Stimulated activated CD4-positive, alpha-beta T cell treated with anti-CD3 and anti-CD28 coated beads, Interleukin-1b, Interleukin-23, amount 100 ng/mL, for 4 hours (primary cell): Measurements from ENCODE around the gene CACNA1H.
"Not testable (repeated sequence)": the region's sequence is repeated elsewhere in the genome, so short reads cannot be mapped to it uniquely, and the experiment has no call there.

Experiments
- DNase-seq, 2 donors: peaks; one replicate each; pipeline ENCODE4 v3.0.0-alpha.2; 2020; ENCODE audit warnings: low read depth in 2 of 2

CACNA1H gene

DNA sequence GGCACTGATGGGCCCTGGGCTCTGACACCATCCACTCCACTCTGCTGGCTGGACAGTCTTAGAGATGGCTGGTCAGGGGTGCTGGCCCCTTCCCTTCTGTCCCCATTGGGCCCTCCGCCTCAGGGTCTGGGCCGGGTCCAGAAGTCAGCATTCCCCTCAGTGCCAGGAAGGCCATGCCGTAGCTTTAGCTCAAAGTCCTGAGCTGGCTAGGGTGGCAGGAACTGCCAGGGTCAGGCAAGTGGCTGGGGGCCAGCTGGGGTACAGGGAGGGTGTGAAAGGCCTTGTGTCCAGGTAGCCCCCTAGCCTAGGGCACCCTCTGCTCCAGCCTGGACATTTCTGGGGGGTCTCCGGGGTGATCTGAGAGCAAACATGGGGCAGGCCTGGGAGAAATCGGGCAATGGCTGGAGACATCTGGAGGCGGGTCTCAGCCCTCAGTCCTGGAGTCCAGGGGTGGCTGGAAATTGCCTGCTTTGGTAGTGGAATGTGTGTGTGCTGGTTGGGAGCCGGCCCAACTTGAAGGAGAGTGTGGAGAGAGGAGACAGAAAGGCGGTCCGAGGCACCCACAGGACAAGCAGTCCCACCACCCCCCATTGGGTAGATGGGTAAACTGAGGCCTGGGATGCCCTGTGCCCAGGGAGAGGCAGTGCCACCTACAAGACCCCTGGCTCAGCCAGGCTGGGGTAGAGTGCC lies 39.6 kb downstream of the CACNA1H start:
- DNase-seq, result no peak

DNA sequence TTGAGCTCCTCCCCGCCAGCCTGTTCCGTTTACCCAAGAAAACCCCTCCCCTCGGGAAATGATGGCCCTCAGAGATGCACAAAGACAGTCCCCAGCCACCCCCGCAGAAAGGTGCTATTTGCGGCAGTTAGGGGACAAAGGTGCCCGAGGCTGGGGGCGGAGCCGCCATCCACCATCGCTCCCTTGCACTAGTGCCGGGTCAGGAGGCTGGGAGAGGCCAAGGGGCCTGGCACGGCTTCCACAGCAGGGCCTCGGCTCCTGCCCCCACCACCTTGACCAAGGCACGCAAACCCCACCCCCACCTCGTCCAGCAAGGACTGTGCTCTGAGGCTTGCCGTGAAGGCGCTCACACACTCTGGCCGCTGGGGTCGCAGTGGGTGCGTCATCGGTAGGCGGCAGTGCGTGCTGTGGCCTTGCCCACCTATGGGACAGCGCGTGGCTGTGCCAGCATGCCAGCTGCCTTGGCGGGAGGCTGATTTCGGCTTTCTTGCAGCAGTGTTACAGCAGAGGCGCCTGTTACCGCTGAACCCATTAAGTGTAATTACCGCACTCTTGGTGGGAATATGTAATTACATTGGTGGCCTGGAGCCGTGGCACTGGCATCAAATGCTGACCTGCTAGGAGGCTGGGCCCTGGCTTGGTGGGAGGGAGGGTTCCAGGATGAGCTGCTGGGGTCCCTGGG lies 40.4 kb downstream of the CACNA1H start:
- no peak for DNase-seq

DNA sequence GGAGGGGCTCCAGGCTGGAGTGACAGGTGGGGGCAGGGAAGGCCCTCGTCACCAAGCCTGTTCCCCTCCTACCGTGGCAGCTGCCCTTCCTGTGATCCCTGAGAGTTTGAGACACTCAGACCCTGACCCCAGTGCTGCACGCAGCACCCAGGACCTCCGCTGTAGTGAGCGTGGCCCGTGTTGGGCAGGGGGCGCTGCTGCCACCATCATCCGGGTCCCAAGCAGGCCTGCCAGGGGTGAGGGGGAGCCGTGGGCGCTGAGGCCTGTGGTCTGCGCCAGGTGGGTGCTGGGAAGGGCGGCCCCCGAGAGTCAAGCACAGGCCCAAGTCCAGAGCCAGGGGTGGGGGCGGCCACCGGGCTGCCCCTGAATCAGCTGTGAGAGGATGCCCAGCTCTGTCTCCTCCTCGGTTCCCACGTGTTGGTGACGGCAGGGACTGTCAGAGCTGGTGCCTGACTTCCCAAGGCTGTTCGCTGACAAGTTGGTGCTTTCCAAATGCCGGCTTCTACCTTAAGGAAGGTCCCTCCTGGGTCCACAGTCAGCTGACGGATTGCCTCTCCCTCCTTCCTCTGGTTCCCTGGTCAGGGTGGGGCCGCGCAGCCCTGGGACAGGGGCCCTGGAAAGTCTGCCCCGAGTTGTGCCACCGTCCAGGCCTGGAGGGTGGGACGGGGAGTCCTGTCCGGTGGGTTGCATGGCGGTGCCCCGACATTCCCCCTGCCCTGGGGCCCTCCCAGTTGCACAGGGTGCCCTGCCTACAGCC lies 41.1 kb downstream of the CACNA1H start:
- no peak for DNase-seq

DNA sequence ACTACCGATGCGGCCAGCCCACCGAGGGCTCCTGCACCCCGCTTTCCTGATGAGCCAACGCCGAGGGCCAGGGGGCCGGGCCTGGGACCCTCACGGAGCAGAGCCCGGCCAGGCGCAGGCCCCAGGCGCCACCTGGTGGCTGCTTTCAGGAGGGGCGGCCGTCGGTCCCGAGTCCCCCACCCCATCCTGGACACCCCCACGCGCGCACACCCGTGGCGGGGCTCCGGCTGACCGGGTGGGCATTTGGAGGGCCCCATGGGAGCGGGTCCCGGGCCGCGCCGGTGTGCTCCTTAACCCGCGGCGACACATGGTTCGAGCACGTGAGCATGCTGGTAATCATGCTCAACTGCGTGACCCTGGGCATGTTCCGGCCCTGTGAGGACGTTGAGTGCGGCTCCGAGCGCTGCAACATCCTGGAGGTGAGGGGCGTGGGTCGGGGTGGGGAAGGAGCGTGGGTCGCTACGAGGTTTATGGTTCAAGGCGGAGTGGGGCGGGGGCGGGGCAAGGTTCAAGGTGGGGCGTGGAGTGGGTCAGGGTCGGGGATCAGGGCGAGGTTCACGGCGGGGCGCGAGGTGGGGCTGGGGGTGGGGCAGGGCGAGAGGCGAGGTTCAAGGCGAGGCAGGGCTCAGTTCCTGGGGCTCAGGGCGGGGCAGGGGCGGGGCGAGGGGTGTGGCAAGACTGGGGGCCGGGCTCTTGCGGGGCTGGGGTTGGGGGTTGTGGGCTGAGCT lies 41.9 kb downstream of the CACNA1H start:
- peak; percentile 10 to 31 for DNase-seq

DNA sequence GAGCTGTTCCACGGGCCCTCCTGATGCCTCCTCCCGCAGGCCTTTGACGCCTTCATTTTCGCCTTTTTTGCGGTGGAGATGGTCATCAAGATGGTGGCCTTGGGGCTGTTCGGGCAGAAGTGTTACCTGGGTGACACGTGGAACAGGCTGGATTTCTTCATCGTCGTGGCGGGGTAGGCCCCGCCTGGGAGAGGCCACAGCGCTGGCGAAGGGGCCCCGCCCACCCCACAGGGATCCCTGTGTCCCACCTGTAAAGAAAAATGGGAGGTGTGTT lies 42.4 kb downstream of the CACNA1H start:
- DNase-seq, result no peak

DNA sequence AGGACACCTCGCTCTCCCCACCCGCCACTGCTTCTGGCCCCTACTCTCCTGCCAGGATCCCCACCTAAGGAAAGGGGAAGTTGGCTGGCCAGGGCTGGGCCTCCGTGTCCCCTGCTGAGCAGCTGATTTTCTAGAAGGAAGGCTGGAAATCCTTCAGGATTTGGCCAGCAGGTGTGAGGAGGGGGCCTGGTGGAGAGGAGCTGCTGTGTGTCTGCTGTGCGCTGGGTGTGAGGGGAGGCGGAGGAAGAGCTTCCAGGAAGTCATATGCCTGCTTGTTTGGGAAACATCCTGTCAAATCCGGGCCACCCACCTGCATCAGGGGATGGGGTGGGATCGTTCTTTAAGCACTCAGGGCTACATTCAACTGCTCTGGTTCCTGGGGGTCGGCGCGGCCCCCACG lies 43.6 kb downstream of the CACNA1H start:
- no peak for DNase-seq

DNA sequence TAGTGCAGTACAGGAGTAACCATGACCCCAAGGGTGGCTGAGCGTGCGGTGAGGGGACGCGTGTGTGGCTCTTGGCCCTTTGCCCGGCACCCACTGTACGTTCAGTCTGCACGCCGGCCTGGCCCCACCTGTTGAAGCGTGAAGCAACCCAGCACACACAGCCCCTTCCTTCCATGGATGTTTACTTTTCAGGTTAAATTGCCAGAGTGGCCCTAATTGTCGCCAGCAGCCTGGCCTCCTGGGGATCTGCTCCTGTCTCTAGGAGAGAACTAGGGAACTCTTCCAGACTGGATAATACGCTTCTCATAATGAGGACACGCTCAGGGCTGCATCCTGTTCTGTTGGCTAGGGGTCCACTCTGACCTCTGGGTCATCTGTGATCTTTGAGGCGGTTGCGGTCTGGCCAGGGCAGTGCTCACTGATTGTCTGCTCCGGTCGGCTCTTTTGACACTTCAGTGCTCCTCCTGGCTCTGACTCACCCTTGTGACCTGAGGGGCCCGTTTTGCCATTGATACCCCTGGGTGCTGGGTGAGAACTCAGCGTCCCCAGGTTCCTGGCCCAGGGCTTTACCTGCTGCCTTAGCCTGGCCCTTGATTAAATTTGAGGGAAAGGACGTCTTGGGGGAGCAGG lies 44.4 kb downstream of the CACNA1H start:
- no peak for DNase-seq

DNA sequence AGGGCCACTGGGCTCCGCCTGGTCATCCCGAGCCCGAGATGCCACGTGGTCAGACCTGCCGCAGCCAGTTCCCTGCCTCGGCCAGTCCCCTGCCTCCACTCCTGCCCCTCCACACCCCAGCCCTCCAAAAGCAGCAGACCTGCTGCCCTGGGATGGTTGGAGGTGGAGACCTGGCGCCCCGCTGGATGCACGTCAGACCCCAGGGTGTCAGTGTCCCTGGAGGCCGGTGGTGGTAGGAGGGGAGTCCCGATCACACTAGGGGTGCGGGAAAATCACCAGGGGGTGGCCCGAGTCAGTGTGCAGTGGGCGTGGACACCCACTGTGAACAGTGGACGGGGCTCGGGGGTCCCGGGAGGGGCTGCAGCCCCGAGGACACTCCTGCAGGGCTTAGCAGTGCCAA lies 45.3 kb downstream of the CACNA1H start:
- no peak for DNase-seq

DNA sequence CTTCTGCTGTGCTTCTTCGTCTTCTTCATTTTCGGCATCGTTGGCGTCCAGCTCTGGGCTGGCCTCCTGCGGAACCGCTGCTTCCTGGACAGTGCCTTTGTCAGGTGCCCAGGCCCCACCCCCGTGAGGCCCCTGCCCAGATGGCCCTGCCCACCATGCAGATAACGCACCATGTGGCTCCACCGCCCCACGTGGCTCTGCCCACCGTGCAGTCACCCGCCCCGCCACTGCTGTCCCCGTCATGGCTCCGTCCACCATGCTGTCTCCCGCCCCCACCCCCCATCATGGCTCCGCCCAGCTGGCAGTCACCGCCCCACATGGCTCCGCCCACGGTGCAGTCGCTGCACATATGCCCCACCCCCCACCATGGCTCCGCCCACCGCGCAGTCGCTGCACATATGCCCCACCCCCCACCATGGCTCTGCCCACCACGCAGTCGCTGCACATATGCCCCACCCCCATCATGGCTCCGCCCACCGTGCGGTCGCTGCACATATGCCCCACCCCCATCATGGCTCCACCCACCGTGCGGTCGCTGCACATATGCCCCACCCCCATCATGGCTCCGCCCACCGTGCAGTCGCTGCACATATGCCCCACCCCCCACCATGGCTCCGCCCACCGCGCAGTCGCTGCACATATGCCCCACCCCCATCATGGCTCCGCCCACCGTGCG lies 45.9 kb downstream of the CACNA1H start:
- not testable (repeated sequence) for DNase-seq

DNA sequence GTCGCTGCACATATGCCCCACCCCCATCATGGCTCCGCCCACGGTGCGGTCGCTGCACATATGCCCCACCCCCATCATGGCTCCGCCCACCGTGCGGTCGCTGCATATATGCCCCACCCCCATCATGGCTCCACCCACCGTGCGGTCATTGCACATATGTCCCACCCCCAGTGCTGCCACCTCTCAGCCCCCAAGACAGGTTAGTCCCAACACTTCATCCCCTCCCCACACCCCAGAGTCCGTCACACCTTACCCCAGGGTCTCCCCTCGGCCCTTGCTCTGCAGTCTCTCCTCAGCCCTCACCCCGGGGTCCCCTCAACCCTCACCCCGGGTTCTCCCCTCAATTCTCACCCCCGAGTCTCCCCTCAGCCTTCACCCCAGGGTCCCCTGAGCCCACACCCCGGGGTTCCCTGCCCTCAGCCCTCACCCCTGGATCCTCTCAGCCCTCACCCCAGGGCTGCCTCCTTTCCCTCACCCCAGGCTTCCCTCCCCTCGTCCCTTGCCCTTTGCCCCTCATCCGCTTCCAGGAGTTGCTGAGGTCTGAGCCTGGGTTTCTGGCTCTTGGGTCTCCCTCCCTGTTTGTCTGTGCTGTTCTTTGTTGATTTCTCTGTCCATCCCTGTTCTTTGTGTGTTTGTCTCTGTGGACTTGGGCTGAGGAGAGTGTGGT lies 46.6 kb downstream of the CACNA1H start:
- DNase-seq, result no peak

DNA sequence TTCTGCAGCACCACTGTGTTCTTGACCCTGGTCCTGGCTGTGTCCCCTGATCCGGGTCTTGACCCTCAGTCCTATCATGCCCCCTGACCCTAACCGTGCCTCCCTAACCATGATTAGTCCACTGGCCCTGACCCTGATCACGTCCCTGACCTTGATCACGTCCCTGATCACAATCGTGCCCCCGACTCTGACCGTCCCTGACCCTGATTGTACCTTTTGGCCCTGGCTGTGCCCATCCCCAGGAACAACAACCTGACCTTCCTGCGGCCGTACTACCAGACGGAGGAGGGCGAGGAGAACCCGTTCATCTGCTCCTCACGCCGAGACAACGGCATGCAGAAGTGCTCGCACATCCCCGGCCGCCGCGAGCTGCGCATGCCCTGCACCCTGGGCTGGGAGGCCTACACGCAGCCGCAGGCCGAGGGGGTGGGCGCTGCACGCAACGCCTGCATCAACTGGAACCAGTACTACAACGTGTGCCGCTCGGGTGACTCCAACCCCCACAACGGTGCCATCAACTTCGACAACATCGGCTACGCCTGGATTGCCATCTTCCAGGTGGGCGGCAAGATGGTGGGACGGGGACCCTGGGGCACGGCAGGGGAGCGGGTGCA lies 47.2 kb downstream of the CACNA1H start:
- DNase-seq, result no peak

DNA sequence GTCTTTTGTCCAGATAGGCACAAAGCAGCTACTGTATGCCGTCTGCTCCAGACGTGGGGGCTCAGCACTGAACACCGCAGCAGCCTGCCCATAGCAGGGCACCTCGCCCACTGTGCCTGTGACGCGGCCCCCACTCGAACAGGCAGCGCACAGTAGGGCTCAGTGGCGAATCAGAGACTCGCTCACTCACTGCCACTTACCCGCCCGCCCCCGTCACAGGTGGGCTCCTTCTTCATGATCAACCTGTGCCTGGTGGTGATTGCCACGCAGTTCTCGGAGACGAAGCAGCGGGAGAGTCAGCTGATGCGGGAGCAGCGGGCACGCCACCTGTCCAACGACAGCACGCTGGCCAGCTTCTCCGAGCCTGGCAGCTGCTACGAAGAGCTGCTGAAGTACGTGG lies 48.5 kb downstream of the CACNA1H start:
- no peak for DNase-seq

DNA sequence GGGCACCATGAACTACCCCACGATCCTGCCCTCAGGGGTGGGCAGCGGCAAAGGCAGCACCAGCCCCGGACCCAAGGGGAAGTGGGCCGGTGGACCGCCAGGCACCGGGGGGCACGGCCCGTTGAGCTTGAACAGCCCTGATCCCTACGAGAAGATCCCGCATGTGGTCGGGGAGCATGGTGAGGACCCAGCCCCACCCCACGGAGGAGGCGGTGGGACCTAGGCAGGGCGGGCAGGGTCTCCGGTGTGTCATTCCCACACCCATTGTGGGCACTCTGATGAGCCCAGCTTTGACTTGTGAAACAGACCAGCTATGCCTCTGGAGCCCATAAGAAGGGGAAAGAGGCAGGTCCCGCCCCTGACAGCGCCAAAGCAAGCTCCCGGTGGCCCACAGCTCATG lies 49.4 kb downstream of the CACNA1H start:
- DNase-seq, result no peak

DNA sequence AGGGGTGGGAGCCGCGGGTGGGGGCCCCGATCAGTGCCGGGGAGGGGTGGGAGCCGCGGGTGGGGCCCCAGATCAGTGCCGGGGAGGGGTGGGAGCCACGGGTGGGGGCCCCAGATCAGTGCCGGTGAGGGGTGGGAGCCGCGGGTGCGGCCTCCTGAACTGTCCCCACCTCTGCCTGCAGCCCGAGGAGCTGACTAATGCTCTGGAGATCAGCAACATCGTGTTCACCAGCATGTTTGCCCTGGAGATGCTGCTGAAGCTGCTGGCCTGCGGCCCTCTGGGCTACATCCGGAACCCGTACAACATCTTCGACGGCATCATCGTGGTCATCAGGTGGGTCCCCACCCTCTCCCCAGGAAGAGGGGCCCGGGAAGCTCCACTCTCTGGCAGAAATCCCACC lies 52.0 kb downstream of the CACNA1H start:
- DNase-seq, result no peak

DNA sequence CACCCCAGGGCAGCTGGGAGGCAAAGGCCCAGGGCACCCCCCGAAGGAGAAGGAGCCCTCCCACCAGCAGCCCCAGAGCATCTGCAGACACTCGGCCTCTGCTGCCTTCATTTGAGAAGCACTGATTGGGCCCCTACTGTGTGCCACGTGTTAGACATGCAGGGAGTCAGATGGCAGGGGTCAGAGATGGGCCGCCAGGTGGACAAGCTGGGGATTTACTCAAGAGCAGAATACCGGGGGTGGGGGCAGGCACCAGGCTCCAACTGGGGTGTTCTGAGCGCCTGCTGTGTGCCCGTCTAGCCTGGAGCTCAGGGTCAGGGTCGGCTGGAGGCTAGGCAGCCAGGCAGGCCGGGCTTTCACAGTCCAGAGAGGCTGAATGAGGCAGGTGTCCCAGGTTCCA lies 53.4 kb downstream of the CACNA1H start:
- DNase-seq, result no peak

DNA sequence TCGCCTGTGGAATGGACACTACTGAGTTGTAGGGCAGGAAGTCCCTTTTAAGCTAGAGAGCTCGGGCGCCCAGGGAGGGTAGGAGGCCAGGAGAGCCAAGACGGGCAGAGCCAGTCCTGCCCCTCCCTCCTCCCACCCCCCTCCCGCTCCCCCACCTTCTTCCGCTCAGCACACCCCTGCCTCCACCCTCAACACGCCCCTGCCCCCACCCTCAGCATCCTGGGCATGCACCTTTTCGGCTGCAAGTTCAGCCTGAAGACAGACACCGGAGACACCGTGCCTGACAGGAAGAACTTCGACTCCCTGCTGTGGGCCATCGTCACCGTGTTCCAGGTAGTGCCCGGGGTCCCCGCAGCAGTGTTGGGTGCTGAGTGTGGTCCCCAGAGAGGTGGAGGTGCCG lies 53.9 kb downstream of the CACNA1H start:
- no peak for DNase-seq

DNA sequence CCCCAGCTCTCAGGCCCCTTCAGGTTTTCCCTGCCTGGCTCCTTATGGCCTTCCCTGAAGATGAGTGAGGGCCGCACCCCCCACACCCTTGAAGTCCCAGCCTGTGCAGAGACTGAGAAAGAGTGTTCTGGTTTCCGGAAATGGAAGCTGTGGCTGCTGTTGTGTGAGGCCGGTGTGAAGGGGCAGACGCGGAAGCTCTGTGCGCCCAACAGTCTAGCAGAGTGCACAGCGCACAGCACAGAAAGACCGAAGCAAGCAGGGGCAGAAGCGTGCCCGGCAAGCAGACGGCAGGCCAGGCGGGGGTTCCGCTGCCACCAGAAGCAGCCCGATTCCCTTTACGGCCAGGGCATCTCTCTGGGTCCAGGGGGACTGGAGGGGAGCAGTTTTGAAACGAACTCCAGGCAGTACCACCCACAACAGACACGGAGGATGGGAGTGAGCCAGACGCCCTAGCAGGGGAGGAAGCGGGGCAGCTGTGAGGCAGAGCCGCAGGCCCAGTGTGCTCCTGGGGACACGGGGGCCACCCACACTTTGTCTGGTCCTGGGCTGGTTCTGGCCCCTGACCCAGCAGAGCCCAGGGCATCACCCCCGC lies 55.4 kb downstream of the CACNA1H start:
- DNase-seq, result no peak

DNA sequence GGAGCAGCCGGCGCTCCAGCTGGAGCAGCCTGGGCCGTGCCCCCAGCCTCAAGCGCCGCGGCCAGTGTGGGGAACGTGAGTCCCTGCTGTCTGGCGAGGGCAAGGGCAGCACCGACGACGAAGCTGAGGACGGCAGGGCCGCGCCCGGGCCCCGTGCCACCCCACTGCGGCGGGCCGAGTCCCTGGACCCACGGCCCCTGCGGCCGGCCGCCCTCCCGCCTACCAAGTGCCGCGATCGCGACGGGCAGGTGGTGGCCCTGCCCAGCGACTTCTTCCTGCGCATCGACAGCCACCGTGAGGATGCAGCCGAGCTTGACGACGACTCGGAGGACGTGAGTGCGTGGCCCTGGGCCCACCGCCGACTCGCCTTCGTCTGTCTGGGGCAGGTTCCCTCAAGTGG lies 56.2 kb downstream of the CACNA1H start:
- no peak for DNase-seq

DNA sequence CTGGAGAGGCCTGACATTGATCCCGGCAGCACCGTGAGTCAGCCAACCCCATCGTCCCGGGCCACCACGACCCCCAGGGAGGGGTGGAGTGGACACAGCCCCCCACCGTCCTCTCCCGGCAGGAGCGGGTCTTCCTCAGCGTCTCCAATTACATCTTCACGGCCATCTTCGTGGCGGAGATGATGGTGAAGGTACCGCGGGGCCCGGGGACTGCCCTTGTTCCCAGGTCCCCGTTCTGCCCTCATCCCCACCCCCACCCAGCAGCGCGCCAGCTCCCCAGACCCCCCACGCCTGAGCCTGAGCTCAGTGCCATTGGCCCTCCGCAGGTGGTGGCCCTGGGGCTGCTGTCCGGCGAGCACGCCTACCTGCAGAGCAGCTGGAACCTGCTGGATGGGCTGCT lies 57.6 kb downstream of the CACNA1H start:
- no peak for DNase-seq
